SK-N-SH treated with all-trans-retinoic acid at 6 μM for 48 hours (cell line): ENCODE results near the gene OXA1L.
"Not testable (repeated sequence)": the region's sequence is repeated elsewhere in the genome, so short reads cannot be mapped to it uniquely, and the experiment has no call there.

Experiments
- ATAC-seq: fragments of 200-7000 bp; cut with Tn5 transposase; 3 replicates; pipeline ENCODE4 v1.9.1; 2020; ENCODE audit warnings: mild to moderate bottlenecking, moderate library complexity
- ARNTL ChIP-seq: fragments of 450-650 bp; formaldehyde crosslinking; IDR thresholded peaks from 2 replicates; pipeline ENCODE4 v1.5.0; 2020; ENCODE audit warnings: low read depth, mild to moderate bottlenecking, moderate library complexity, borderline replicate concordance
- BACH2 ChIP-seq: fragments of 250-450 bp; sonication (Bioruptor Pico); IDR thresholded peaks from 2 replicates; pipeline ENCODE4 v1.9.0; 2021; ENCODE audit warnings: mild to moderate bottlenecking, borderline replicate concordance
- CSDC2 ChIP-seq: fragments of 250-450 bp; sonication (Bioruptor Pico); IDR thresholded peaks from 2 replicates; pipeline ENCODE4 v1.5.0; 2020; ENCODE audit warnings: mild to moderate bottlenecking, moderate library complexity
- ESRRG ChIP-seq: fragments of 250-450 bp; sonication (Bioruptor Pico); IDR thresholded peaks from 2 replicates; pipeline ENCODE4 v1.6.1; 2021; ENCODE audit warnings: mild to moderate bottlenecking
- GLIS3 ChIP-seq: fragments of 250-450 bp; sonication (Bioruptor Pico); IDR thresholded peaks from 2 replicates; pipeline ENCODE4 v1.5.0; 2020; ENCODE audit warnings: mild to moderate bottlenecking, moderate library complexity
- OSR1 ChIP-seq: fragments of 250-450 bp; sonication (Bioruptor Pico); IDR thresholded peaks from 2 replicates; pipeline ENCODE4 v1.8.0; 2022; ENCODE audit warnings: moderate library complexity, mild to moderate bottlenecking, inconsistent platforms
- PPARA ChIP-seq: fragments of 250-450 bp; sonication (Bioruptor Pico); IDR thresholded peaks from 2 replicates; pipeline ENCODE4 v1.5.0; 2020; ENCODE audit warnings: mild to moderate bottlenecking, borderline replicate concordance
- RARB ChIP-seq: fragments of 250-450 bp; sonication (Bioruptor Pico); IDR thresholded peaks from 2 replicates; pipeline ENCODE4 v1.8.0; 2021; ENCODE audit warnings: mild to moderate bottlenecking, moderate library complexity
- SNAI2 ChIP-seq: fragments of 250-450 bp; sonication (Bioruptor Pico); IDR thresholded peaks from 2 replicates; pipeline ENCODE4 v1.5.0; 2020; ENCODE audit warnings: mild to moderate bottlenecking, moderate library complexity
- TCF4 ChIP-seq: fragments of 250-450 bp; sonication (Bioruptor Pico); IDR thresholded peaks from 2 replicates; pipeline ENCODE4 v1.8.0; 2021; ENCODE audit warnings: mild to moderate bottlenecking, moderate library complexity, borderline replicate concordance
- TOX ChIP-seq: fragments of 250-450 bp; sonication (Bioruptor Pico); IDR thresholded peaks from 2 replicates; pipeline ENCODE4 v1.8.0; 2021; ENCODE audit warnings: mild to moderate bottlenecking, moderate library complexity, borderline replicate concordance
- ZC3H10 ChIP-seq: fragments of 250-450 bp; sonication (Bioruptor Pico); IDR thresholded peaks from 2 replicates; pipeline ENCODE4 v1.5.1; 2021; ENCODE audit warnings: mild to moderate bottlenecking, moderate library complexity
- ZFP3 ChIP-seq: fragments of 250-450 bp; sonication (Bioruptor Pico); IDR thresholded peaks from 2 replicates; pipeline ENCODE4 v1.5.0; 2020; ENCODE audit warnings: mild to moderate bottlenecking, moderate library complexity
- ZFP30 ChIP-seq: fragments of 450-650 bp; formaldehyde crosslinking; IDR thresholded peaks from 2 replicates; pipeline ENCODE4 v1.5.0; 2022; ENCODE audit warnings: mild to moderate bottlenecking, moderate library complexity
- ZNF70 ChIP-seq: fragments of 450-650 bp; formaldehyde crosslinking; IDR thresholded peaks from 2 replicates; pipeline ENCODE4 v1.5.0; 2020; ENCODE audit warnings: mild to moderate bottlenecking, moderate library complexity
- ZNF8 ChIP-seq: fragments of 450-650 bp; formaldehyde crosslinking; IDR thresholded peaks from 2 replicates; pipeline ENCODE4 v1.5.0; 2020; ENCODE audit warnings: mild to moderate bottlenecking, moderate library complexity
- TF ChIP-seq, protein P1 (sequence below): fragments of 250-450 bp; sonication (Bioruptor Pico); IDR thresholded peaks from 2 replicates; pipeline ENCODE4 v1.5.0; 2020; ENCODE audit warnings: mild to moderate bottlenecking, moderate library complexity
- TF ChIP-seq, protein P2 (sequence below): fragments of 250-450 bp; sonication (Bioruptor Pico); IDR thresholded peaks from 2 replicates; pipeline ENCODE4 v1.5.1; 2021; ENCODE audit warnings: mild to moderate bottlenecking, moderate library complexity
- TF ChIP-seq, protein P3 (sequence below): fragments of 250-450 bp; sonication (Bioruptor Pico); IDR thresholded peaks from 2 replicates; pipeline ENCODE4 v1.5.1; 2020; ENCODE audit warnings: low read depth, mild to moderate bottlenecking, moderate library complexity
- TF ChIP-seq, protein P4 (sequence below): fragments of 250-450 bp; sonication (Bioruptor Pico); IDR thresholded peaks from 2 replicates; pipeline ENCODE4 v1.8.0; 2021; ENCODE audit warnings: low read depth, mild to moderate bottlenecking, moderate library complexity, borderline replicate concordance

The OXA1L gene

DNA sequence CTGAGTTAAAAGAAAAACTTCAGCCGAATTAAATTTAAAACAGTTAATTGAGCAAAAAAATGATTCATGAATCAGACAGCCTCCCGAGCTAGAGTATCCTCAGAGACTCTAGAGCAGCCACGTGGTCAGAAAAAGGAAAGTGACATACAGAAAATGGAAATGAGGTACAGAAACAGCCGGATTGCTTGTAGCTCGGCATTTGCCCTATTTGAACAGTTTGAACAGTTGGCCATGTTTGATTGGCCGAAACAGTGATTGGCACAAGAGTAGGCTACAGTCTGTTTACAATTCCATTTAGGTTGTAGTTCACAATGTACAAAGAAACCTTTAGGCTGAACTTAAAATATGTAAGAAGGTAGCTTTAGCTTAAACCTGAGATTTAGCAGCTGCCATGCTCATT lies 12.9 kb upstream of the OXA1L start (continued):
- TF ChIP-seq, protein P1, sequence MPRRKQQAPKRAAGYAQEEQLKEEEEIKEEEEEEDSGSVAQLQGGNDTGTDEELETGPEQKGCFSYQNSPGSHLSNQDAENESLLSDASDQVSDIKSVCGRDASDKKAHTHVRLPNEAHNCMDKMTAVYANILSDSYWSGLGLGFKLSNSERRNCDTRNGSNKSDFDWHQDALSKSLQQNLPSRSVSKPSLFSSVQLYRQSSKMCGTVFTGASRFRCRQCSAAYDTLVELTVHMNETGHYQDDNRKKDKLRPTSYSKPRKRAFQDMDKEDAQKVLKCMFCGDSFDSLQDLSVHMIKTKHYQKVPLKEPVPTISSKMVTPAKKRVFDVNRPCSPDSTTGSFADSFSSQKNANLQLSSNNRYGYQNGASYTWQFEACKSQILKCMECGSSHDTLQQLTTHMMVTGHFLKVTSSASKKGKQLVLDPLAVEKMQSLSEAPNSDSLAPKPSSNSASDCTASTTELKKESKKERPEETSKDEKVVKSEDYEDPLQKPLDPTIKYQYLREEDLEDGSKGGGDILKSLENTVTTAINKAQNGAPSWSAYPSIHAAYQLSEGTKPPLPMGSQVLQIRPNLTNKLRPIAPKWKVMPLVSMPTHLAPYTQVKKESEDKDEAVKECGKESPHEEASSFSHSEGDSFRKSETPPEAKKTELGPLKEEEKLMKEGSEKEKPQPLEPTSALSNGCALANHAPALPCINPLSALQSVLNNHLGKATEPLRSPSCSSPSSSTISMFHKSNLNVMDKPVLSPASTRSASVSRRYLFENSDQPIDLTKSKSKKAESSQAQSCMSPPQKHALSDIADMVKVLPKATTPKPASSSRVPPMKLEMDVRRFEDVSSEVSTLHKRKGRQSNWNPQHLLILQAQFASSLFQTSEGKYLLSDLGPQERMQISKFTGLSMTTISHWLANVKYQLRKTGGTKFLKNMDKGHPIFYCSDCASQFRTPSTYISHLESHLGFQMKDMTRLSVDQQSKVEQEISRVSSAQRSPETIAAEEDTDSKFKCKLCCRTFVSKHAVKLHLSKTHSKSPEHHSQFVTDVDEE (CRISPR knock-in tag), result no peak
- TF ChIP-seq ZFP30 (CRISPR knock-in tag), result no peak
- no peak for TF ChIP-seq PPARA (CRISPR knock-in tag)
- TF ChIP-seq, protein P2, sequence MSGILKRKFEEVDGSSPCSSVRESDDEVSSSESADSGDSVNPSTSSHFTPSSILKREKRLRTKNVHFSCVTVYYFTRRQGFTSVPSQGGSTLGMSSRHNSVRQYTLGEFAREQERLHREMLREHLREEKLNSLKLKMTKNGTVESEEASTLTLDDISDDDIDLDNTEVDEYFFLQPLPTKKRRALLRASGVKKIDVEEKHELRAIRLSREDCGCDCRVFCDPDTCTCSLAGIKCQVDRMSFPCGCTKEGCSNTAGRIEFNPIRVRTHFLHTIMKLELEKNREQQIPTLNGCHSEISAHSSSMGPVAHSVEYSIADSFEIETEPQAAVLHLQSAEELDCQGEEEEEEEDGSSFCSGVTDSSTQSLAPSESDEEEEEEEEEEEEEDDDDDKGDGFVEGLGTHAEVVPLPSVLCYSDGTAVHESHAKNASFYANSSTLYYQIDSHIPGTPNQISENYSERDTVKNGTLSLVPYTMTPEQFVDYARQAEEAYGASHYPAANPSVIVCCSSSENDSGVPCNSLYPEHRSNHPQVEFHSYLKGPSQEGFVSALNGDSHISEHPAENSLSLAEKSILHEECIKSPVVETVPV (CRISPR knock-in tag), result no peak

DNA sequence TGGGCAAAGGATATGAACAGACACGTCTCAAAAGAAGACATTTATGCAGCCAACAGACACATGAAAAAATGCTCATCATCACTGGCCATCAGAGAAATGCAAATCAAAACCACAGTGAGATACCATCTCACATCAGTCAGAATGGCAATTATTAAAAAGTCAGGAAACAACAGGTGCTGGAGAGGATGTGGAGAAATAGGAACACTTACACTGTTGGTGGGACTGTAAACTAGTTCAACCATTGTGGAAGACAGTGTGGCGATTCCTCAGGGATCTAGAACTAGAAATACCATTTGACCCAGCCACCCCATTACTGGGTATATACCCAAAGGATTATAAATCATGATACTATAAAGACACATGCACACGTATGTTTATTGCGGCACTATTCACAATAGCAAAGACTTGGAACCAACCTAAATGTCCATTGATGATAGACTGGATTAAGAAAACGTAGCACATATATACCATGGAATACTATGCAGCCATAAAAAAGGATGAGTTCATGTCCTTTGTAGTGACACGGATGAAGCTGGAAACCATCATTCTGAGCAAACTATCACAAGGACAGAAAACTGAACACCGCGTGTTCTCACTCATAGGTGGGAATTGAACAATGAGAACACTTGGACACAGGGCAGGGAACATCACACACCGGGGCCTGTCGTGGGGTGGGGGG lies 8.4 kb upstream of the OXA1L start:
- not testable (repeated sequence) for ATAC-seq

DNA sequence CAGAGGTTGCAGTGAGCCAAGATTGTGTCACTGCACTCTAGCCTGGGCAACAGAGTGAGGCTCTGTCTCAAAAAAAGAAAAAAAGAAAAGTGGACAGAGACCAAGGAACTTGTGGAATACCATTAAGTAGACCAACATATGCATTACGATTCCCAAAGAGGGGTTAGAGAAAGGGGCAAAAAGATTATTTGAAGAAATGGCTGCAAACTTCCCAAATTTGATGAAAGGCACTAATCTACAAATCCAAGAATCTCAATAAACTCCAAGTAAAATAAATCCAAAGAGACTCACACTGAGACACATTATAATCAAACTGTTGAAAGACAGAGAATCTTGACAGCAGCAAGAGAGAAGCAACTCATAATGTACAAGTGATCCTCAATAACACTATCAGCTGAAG lies 4.8 kb upstream of the OXA1L start:
- no peak for ATAC-seq

DNA sequence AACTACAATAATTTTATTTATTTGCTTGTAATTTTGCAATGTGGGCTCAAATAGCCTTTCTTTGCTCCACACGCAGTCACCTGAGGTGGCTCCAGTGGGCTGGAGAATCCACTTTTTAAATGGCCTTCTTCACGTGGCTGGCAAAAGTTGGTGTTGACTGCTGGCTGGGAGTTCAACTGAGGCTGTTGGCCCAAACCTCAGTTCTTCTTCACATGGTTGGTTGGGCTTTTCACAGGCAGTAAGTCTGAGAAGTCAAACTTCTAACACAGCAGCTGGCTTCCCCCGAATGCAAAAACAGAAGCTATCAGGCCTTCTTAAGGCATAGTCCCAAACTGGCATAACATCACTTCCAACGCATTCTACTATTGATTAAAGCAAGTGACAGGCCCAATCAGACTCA lies 2.1 kb upstream of the OXA1L start:
- no peak for ATAC-seq
- TF ChIP-seq, protein P2 (CRISPR knock-in tag), result no peak
- TF ChIP-seq BACH2, result no peak
- no peak for TF ChIP-seq SNAI2 (CRISPR knock-in tag)
- TF ChIP-seq ARNTL, result no peak
- TF ChIP-seq ESRRG, result no peak
- TF ChIP-seq CSDC2, result no peak
- no peak for TF ChIP-seq GLIS3
- no peak for TF ChIP-seq ZFP30 (CRISPR knock-in tag)

More for the DNA sequence above, 4.8 kb upstream of the OXA1L start:
- TF ChIP-seq OSR1 (CRISPR knock-in tag), result no peak
- TF ChIP-seq, all 23 proteins: peak for 0

DNA sequence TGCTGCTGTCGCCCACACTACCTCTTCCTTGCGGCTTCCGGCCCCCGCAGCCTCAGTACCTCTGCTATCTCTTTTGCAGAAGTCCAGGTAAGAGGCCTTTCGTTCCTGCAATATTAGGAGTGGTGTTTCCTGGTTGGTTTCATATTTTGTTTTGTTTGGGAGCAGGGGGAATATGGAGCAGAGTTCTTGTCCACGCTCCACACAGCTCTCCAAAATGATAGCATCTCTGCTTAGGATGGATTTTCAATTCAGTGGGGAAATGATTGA lies 768 bp downstream of the OXA1L start:
- no peak for ATAC-seq
- TF ChIP-seq ZFP3 (no peak), TOX (no peak), ESRRG (no peak), TCF4 (CRISPR knock-in tag) (no peak), CSDC2 (no peak), ZC3H10 (CRISPR knock-in tag) (no peak), ZNF8 (CRISPR knock-in tag) (no peak), GLIS3 (no peak), BACH2 (no peak), OSR1 (CRISPR knock-in tag) (no peak), ZNF70 (CRISPR knock-in tag) (no peak), RARB (CRISPR knock-in tag) (no peak), SNAI2 (CRISPR knock-in tag) (no peak)
- TF ChIP-seq, protein P2 (CRISPR knock-in tag), result no peak
- TF ChIP-seq, protein P1 (CRISPR knock-in tag), result no peak
- TF ChIP-seq, protein P3, sequence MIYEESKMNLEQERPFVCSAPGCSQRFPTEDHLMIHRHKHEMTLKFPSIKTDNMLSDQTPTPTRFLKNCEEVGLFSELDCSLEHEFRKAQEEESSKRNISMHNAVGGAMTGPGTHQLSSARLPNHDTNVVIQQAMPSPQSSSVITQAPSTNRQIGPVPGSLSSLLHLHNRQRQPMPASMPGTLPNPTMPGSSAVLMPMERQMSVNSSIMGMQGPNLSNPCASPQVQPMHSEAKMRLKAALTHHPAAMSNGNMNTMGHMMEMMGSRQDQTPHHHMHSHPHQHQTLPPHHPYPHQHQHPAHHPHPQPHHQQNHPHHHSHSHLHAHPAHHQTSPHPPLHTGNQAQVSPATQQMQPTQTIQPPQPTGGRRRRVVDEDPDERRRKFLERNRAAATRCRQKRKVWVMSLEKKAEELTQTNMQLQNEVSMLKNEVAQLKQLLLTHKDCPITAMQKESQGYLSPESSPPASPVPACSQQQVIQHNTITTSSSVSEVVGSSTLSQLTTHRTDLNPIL (CRISPR knock-in tag), result no peak
- TF ChIP-seq, protein P4, sequence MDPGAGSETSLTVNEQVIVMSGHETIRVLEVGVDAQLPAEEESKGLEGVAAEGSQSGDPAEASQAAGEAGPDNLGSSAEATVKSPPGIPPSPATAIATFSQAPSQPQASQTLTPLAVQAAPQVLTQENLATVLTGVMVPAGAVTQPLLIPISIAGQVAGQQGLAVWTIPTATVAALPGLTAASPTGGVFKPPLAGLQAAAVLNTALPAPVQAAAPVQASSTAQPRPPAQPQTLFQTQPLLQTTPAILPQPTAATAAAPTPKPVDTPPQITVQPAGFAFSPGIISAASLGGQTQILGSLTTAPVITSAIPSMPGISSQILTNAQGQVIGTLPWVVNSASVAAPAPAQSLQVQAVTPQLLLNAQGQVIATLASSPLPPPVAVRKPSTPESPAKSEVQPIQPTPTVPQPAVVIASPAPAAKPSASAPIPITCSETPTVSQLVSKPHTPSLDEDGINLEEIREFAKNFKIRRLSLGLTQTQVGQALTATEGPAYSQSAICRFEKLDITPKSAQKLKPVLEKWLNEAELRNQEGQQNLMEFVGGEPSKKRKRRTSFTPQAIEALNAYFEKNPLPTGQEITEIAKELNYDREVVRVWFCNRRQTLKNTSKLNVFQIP (CRISPR knock-in tag), result no peak
